Measurements from ENCODE around the gene RPL11.
"Not testable (repeated sequence)": the region's sequence is repeated elsewhere in the genome, so short reads cannot be mapped to it uniquely, and the experiment has no call there.

The RPL11 gene

DNA sequence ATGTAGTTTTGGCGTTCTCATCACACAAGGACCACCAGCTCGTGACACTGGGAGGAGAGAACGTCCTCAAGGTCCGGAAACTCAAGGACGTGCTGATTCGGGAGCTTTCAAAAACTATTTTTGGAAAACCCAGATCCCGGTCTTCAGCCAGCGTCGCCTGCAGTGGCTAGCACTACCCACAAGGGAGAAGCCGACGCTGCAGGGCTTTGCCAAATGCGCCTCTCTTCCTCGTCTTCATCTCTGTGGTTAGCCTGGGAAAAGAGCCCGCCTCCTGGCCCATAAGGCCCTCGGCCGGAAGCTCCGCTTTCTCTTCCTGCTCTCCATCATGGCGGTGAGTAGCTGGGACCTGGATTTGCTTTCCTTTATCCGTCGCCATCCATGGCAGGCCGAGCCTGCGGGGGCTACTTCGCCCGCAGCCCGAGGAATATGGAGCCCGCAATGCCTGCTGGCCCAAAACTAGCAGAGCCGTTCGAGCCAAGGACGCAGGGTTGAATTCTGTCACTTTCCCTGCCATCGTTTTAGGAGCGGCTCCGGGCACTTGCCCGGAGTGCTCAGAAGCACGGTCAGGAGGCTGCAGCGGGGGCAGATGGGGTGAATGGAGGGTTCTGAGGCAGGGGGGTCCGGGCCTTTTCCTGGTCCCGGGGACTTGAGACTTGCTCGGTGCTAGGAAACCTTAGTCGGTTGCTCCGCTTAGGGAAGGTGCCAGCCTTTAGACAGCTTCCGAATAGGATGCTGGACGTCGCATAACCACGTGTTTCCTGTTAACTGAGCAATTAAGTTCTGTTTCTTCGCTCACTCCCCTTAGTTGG is at the start of gene RPL11:
RPL11 (plus strand) TSS at position 308 of the 809 bp plus-strand sequence; CDS start at position 326, 18 bp downstream.
- DNase-seq (ENCODE audit: low read depth), result peak; percentile 65

DNA sequence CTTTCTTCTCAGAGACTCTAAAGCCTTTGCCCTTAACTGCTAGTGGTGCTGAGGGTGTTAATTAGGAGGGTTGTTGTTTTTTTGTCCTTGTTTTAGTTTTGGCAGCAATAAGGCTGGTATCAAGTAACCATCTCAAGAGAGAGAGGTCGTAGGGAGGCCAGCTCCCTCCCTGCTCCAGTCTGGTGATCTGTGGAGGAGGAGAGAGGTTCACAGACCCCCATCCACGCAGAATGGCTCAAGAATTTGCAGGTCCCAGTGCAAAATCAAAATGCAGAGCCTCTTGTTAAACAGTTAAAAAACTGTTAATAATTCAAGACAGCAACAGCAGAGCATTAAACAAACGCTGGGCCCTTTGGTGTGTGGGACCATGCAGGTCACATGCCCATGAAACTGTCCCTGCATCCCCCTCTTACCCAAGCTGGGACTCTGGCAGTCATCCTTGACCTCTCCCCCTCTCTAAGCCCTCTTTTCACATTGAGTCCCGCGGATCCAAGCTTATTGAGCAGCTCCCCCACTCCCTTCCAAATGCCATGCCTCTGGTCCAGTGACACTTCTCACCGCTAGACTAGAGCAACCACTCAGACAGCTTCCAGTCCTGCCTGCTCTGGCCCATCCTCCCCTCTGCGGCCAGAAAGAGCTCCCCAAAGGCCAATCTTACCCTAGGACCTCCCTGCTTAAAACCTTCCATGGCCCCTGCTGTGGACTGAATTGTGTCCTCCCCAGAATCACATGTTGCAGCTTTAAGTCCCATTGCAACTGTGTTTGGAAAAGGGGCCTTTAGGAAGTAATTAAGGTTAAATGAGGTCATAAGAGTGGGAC is 47.7 kb upstream of the RPL11 start:
- no peak for DNase-seq (ENCODE audit: low read depth)

DNA sequence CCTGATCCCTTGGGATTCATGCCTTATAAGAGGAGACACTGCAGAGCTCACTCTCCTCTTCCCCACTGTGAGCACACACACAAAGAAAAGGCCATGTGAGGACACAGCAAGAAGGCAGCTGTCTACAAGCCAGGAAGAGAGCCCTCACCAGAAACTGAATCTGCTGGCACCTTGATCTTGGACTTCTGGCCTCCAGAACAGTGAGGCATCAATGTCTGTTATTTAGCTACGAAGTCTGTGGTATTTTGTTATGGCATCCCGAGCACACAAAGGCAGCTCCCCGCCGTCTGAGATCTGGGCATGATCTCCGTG is 47.1 kb upstream of the RPL11 start:
- no peak for DNase-seq (ENCODE audit: low read depth)

DNA sequence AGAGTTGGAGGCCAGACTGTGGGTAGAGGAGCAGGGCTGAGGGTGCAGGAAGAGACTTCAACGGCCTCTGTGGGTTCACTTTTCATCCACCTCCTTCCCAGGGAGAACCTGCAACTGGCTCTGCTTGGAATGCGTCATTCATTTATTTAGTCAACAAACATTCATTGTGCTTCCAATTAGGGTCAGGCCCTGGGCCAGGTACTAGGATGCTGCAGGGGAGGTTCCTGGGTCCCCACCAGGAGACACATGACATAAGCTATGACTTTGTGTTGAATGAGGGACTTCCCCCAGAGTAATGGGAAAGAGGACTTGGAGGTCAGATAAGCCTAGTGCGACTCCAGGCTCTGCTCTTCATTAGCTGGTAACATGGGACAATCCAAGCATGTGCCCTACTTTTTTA is 46.3 kb upstream of the RPL11 start:
- no peak for DNase-seq (ENCODE audit: low read depth)

DNA sequence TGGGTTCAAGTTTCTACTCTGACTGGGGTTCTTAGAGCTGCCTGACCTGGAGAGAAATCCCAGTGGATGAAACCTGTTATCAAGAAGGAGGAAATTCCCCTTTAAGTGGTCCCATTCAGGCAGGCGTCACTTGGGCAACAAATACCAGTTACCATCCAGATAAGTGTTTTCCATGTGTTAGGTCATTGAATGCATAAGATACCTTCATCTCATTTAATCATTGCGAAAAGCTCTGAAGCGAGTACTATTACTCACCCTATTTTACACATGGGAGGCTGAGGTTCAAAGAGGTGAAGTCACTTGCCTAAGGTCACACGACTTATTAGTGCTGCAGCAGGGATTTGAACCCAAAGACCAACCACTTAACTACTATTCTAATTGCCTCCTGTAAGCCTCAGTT is 45.5 kb upstream of the RPL11 start:
- no peak for DNase-seq (ENCODE audit: low read depth)

DNA sequence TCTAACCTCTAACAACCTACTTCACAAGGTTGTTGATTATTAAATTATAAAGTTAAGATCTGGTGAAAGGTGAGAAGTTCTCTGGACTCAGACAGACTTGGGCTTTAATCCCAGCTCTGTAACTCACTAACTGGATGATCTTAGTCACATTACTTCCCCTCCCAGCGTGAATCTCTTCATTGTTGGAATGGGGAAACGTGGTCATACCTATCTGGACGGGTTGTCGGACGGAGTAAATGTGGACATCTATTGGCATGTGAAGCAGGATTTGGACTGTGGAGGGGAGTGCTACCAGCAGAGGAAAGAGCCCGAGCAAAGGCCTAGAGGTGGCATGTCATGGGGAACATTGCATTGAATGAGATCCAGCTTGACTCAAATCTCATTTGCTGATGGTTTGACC is 45.1 kb upstream of the RPL11 start:
- no peak for DNase-seq (ENCODE audit: low read depth)

DNA sequence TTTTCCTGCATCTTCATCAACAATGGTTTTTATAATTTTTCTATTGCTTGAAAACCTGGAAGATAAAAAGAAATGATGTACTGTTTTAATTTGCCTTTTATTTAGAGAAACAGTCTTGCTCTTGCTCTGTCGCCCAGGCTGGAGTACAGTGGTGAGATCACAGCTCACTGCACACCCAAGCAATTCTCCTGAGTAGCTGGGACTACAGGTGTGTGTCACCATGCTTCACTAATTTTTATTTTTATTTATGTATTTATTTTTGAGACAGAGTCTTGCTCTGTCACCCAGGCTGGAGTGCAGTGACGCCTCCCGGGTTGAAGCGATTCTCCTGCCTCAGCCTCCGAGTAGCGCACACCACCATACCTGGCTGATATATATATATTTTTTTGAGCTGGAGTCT is 43.0 kb upstream of the RPL11 start:
- no peak for DNase-seq (ENCODE audit: low read depth)

DNA sequence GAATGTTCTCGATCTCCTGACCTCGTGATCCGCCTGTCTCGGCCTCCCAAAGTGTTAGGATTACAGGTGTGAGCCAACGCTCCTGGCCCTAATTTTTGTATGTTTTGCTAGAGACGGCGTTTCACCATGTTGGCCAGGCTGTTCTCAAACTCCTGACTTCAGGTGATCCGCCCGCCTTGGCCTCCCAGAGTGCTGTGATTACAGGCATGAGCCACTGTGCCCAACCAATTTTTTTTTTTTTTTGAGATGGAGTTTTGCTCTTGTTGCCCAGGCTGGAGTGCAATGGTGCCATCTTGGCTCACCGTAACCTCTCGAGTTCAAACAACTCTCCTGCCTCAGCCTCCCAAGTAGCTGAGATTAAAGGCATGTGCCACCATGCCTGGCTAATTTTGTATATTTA is 42.4 kb upstream of the RPL11 start:
- DNase-seq (ENCODE audit: low read depth), result not testable (repeated sequence)

DNA sequence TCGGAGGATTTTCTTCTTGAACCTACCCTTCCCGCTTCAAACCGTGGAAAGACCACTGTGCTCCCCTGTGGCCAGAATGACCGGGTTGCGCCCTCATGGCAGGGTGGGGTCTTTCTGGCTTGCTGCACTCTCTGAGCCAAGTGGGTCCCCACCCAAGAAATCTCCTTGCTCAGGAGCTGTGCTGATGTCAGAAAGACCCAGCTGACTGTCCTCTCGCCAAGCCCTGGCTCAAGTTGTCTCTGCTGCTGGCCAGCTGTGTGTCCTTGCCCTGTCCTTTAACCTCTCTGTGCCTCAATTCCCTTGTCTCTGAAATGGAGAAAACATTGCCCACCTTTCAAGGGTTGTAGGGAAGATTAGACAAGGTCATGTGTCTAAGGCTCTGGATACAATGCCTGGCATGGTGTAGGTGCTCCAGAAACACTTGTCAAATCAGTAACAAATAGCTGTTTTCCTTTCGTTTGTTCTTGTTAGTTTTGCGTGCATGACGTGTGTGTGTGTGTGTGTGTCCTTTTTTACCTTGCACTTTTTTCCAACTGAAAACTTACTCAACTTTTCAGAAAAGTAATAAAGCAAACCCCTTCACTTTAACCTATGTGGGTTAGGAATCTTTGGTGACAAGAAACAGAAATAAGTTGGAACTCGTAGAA is 41.1 kb upstream of the RPL11 start:
- no peak for DNase-seq (ENCODE audit: low read depth)

DNA sequence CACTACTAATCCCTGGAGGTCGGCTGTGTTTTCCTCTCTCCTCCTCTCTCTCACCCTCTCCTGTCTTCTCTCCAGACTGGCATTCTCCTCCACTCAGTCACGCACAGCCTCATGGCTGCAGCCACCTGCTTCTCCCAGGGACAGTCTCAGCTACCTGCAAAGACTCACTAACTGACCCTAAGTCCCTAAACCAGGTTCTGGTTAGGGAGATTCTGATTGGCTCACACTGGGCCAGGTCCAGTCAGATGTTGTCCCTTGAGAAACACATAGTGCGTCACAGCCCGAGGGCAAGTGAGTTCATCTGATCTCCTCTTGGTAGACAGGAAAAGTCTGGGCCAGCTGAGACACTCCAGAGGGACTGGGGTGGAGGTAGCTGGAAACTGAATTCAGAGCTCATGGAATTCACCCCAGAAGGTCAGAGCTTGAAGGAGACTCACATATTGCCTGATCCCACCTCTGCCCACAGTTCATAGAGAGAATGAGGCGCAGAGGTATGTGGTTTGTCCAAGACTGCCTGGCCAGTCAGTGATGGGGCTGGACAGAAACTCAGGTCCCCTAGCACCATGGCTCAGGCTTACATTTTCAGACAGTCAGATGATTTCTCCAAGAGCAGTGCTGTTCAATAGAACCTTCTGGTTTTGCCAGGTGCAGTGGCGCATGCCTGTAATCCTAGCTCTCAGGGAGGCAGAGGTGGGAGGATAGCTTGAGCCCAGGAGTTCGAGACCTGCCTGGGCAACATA is 40.4 kb upstream of the RPL11 start:
- no peak for DNase-seq (ENCODE audit: low read depth)

DNA sequence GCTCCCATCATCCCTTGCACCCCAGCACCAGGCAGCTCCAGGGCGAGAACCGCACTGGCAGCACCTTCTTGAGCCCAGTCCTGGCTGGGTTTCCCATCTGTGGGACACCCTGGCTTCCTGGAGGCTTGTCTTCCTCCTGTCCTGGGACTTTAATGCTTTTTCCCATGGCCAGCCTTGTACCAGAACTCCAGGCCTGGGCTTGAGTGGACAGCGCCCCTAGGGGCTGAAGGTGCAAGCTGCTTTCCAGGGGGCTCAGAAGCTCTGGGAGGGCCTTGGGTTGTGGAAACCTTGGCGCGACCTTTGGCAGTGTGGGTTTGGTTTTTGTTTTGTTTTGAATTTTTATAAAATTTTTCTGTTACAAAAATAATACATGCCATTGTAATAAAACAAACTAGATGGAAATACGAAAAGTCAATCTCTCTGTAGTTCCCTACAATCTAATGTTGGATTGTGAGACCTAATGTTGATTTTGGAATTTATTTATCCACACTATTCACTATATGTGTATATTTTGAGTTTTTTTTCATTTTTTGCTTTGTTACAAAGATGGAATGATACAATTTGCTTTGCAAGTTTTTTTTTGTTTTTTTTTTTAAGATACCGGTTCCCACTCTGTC is 33.8 kb upstream of the RPL11 start:
- DNase-seq (ENCODE audit: low read depth), result no peak

DNA sequence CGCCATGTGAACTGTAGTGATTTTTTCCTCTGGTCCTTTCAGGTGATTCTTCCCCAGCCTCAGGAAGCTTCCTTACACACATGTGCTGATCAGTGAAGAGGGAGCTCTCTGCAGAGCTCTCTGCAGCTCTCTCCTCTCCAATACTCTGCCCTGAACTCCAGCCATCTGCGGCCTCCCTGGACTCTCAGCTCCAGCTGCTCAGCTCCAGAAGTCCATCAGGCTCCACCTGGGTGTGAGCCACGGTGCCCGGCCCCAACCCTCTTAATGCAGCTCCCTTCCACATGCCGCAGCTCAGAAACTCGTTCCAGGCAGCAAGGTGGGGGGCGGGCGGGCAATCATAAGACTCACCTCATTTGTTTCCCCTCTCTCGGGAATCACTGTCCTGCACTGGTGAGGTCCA is 30.9 kb upstream of the RPL11 start:
- DNase-seq (ENCODE audit: low read depth), result no peak

DNA sequence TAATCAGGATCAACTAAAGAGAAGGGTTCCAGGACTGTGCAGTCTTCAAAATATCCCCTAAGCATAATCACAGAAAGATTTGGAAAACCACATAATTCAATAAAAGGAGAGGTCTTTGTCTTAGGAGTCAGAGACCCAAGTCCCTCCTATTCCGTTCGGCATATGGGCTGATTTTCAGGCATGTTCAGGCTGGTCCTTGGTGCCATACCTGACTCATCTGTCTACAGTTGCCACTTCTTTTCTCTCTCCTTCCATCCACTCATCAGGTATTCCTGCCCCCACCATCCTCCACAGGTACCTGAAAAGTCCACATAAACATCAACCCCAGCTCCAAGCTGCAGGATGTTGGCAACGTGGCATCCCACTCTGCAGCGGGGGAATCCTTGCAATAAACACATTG is 29.7 kb upstream of the RPL11 start:
- DNase-seq (ENCODE audit: low read depth), result no peak

DNA sequence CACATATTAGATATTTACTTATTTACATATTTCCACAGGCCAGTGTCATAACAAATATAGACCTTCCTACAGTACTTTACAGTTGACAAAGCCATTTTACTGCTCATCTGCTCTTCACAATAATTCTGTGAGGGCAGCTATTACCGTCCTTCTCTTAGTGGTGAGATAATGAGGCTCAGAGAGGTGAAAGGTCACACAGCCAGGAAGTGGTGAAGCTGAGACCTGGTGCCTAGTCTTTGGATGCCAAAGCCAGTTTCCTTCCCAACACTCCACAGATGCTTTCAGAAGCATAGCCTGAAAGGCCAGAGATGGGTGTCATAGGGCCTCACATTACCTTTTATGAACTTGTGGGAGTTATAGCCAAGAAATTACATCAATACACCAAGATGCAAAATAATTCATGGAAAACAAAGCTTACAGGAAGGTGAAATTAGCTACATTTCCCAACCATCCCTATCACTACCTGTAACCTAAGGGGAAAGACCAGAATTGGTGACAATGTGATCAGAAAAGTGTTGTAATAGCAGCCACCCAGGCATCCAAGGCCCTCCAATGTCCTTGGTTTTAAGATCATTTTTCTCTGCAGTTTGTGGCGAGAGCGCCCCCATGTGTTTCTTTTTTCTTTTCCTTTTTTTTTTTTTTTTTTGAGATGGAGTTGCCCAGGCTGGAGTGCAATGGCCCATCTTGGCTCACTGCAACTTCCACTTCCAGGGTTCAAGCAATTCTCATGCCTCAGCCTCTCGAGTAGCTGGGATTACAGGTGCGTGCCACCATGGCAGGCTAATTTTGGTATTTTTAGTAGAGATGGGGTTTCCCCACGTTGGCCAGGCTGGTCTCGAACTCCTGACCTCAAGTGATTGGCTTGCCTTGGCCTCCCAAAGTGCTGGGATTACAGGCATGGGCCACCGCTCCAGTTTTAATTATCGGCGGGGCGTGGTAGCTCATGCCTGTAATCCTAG is 26.5 kb upstream of the RPL11 start:
- DNase-seq (ENCODE audit: low read depth), result no peak

DNA sequence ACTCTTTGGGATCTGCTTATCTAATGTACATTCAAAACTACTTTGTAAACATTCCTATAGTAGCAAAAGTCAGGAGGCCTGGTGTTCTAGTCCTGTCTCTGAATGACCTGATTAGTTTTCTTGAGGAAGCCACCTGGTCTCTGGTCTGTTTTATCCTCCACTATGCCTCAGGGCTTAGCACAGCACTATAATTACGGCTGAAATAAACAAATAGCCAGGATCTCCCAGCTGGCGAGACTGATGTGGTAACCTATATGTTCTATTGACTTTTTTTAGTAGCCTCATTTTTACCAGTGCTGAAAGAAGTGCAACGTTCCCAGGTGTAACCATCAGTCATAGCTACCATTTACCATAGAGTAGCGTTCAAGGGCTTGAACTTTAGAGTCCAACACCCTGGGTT is 24.2 kb upstream of the RPL11 start:
- no peak for DNase-seq (ENCODE audit: low read depth)

DNA sequence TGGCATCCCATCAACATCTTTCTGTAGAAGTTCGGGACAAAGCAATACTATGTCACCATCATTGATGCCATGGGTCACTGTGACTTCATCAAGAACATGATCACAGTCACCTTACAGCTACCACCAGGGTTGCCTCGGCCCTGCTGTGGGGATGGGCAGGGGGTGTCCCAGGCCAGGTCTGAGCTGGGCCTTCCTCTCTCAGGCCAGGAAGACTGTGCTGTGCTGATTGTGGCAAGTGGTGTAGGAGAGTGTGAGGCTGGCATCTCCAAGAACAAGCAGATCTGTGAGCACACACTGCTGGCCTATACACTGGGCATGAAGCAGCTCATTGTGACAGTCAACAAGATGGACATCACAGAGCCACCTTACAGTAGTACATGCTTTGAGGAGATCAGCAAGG is 20.9 kb upstream of the RPL11 start:
- no peak for DNase-seq (ENCODE audit: low read depth)

DNA sequence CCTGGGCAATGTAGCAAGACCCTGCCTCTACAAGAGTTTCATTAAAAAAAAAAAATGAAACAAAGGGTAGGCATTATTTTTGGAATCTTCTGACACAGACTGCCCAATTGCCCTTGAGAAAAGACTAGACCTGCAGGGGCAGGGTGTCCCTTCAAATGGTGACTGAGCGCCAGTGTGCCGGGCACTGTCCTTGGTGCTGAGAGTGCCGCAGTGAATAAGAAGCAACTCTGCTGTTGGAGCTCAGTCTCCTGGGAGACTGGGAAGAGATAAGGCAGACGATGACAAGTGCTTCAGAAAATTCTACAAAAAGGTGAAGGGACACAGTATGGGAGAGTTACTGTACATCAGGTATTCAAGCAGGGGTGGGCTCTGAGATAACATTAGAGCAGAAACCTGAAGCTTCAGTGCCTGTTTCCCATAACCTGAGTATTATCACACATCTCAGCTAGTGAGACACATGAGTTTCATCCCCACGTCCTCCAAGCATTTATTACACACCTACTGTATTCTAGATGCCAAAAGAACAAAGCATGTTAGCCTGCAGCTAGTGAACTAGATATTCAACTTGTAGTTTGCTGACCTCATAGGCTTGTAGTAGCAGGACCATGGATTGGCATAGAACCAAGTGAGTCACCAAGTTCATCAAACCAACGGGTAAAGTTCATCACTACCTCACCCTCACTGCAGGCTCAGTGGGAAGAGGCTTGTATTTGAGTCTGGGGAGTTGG is 18.4 kb upstream of the RPL11 start:
- DNase-seq (ENCODE audit: low read depth), result no peak

DNA sequence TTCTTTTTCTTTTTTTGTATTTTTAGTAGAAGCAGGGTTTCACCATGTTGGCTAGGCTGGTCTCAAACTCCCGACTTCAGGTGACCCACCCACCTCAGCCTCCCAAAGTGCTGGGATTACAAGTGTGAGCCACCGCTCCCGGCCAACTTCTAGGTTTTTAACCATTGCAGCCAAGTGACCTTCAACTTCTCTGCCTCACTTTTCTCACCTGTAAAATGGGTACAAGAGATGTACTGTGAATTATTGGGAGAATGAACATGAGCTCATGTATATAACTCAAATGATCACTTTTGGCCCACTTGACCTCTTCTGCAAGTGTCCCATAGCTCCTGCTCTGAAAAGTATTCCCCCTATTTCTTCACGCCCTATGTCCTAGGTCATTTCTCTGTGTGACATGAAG is 11.8 kb upstream of the RPL11 start:
- DNase-seq (ENCODE audit: low read depth), result no peak

DNA sequence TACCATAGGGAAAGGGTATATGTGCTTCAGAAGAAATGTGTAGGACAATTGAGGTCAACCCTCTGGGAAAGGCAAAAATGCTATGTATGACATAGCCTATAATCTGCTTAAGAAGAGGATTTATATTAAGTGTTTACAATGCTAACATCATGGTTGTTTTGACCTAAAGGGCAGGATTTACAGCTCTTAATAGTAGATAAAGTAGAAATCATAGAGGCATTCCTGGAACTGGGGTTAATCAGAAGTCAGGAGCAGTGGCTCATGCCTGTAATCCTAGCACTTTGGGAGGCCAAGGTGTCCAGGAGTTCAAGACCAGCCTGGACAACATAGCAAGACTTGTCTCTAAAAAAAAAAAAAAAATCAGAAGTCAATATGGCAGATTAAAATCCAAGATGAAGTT is 8.7 kb upstream of the RPL11 start:
- DNase-seq (ENCODE audit: low read depth), result no peak

DNA sequence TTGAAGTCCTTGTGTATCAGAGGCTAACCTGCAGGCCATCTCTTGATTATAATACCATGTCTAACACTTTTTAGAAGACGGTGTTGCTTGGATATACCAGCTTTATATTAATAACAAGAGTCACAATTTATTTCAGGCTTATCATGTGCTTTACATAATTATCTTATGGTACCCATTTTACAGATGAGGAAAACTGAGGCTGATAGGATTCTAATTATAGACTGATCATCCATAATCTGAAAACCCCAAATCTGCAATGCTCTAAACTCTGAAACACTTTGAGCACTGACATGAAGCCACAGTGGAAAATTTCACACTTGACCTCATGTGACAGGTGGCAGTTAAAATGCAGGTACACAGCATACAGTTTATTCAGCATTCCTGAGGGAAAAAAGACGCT is 7.2 kb upstream of the RPL11 start:
- DNase-seq (ENCODE audit: low read depth), result no peak
